Activated naive CD8-positive, alpha-beta T cell treated with anti-CD3 and anti-CD28 coated beads for 36 hours (primary cell): ENCODE data around the gene NRXN2. TPM values are rescaled to one million over a fixed set of nuclear protein-coding genes. Genes with fewer than 3 reads are reported as not detected.
"Not testable (repeated sequence)": the region's sequence is repeated elsewhere in the genome, so short reads cannot be mapped to it uniquely, and the experiment has no call there.

Experiments used
- DNase-seq: peaks from one replicate; pipeline ENCODE4 v3.0.0; 2021
- H3K27ac Mint-ChIP-seq: one replicate; pipeline ENCODE4 v1.8.0; 2022; ENCODE audit warnings: mild to moderate bottlenecking, moderate library complexity, mixed read lengths
- H3K27me3 Mint-ChIP-seq: one replicate; pipeline ENCODE4 v1.8.0; 2022; ENCODE audit warnings: mild to moderate bottlenecking, mixed read lengths
- H3K36me3 Mint-ChIP-seq: one replicate; pipeline ENCODE4 v1.8.0; 2021; ENCODE audit warnings: mild to moderate bottlenecking, mixed read lengths
- H3K4me1 Mint-ChIP-seq: one replicate; pipeline ENCODE4 v1.8.0; 2021; ENCODE audit warnings: mixed read lengths
- H3K4me3 Mint-ChIP-seq: one replicate; pipeline ENCODE4 v1.8.0; 2022; ENCODE audit warnings: mild to moderate bottlenecking, moderate library complexity, mixed read lengths
- H3K9me3 Mint-ChIP-seq: one replicate; pipeline ENCODE4 v1.8.0; 2022; ENCODE audit warnings: mixed read lengths
- total RNA-seq, 2 experiments: library from RNA; stranded (reverse); gene quantifications; one replicate each; pipeline ENCODE4 v1.2.3, GENCODE V29; 2021

The NRXN2 gene
- total RNA-seq, 2 experiments from 2014 or later = 0.20 to 0.58 TPM

GRCh38 chr11:64675450-64676260, 47.3 kb downstream of the NRXN2 start:
- Mint-ChIP-seq H3K4me1 (no peaks in the 10 kb centered on the region), H3K27ac (no peak overlapping the region), H3K27me3 (peaks cover 10% of the 10 kb centered on the region)

GRCh38 chr11:64674774-64675173, 48.2 kb downstream of the NRXN2 start:
- H3K4me3 Mint-ChIP-seq = no peak overlapping the region
- no peak for DNase-seq
- no peak overlapping the region for H3K27ac Mint-ChIP-seq
- H3K27me3 Mint-ChIP-seq = peaks cover 10% of the 10 kb centered on the region
- H3K9me3 Mint-ChIP-seq = no peaks in the 10 kb centered on the region
- H3K4me1 Mint-ChIP-seq = no peaks in the 10 kb centered on the region
- H3K36me3 Mint-ChIP-seq = no peaks in the 10 kb centered on the region

More at GRCh38 chr11:64675450-64676260, 47.3 kb downstream of the NRXN2 start:
- H3K9me3 Mint-ChIP-seq = no peaks in the 10 kb centered on the region
- no peaks in the 10 kb centered on the region for H3K36me3 Mint-ChIP-seq
- no peak for DNase-seq
- H3K4me3 Mint-ChIP-seq = no peak overlapping the region

- DNase-seq = no peak
- no peaks in the 10 kb centered on the region for H3K36me3 Mint-ChIP-seq
- H3K9me3 Mint-ChIP-seq = no peaks in the 10 kb centered on the region
- no peak overlapping the region for H3K4me3 Mint-ChIP-seq
- H3K4me1 Mint-ChIP-seq = no peaks in the 10 kb centered on the region
- H3K27ac Mint-ChIP-seq = no peak overlapping the region
- peaks cover 13% of the 10 kb centered on the region for H3K27me3 Mint-ChIP-seq
These were observed 49.7 kb downstream of the NRXN2 start for GRCh38 chr11:64673279-64673678.

GRCh38 chr11:64672875-64673274, 50.1 kb downstream of the NRXN2 start:
- no peak overlapping the region for H3K27ac Mint-ChIP-seq
- H3K36me3 Mint-ChIP-seq = no peaks in the 10 kb centered on the region
- H3K4me3 Mint-ChIP-seq = no peak overlapping the region
- no peaks in the 10 kb centered on the region for H3K9me3 Mint-ChIP-seq
- no peak for DNase-seq
- H3K4me1 Mint-ChIP-seq = no peaks in the 10 kb centered on the region
- H3K27me3 Mint-ChIP-seq = peaks cover 14% of the 10 kb centered on the region

GRCh38 chr11:64670975-64671374, 52.0 kb downstream of the NRXN2 start:
- H3K27ac Mint-ChIP-seq = no peak overlapping the region
- H3K4me3 Mint-ChIP-seq = no peak overlapping the region
- no peaks in the 10 kb centered on the region for H3K36me3 Mint-ChIP-seq
- no peaks in the 10 kb centered on the region for H3K9me3 Mint-ChIP-seq
- no peak for DNase-seq
- H3K27me3 Mint-ChIP-seq = peaks cover 13% of the 10 kb centered on the region
- H3K4me1 Mint-ChIP-seq = no peaks in the 10 kb centered on the region

- no peak overlapping the region for H3K4me3 Mint-ChIP-seq
- H3K27ac Mint-ChIP-seq = no peak overlapping the region
- no peaks in the 10 kb centered on the region for H3K9me3 Mint-ChIP-seq
- H3K27me3 Mint-ChIP-seq = peaks cover 9% of the 10 kb centered on the region
- no peaks in the 10 kb centered on the region for H3K36me3 Mint-ChIP-seq
- no peak for DNase-seq
- H3K4me1 Mint-ChIP-seq = no peaks in the 10 kb centered on the region
These were observed 55.7 kb downstream of the NRXN2 start for GRCh38 chr11:64667154-64667745.

GRCh38 chr11:64665411-64665821, 57.6 kb downstream of the NRXN2 start:
- H3K9me3 Mint-ChIP-seq = no peaks in the 10 kb centered on the region
- H3K27me3 Mint-ChIP-seq = peaks cover 4% of the 10 kb centered on the region
- no peak overlapping the region for H3K27ac Mint-ChIP-seq
- no peaks in the 10 kb centered on the region for H3K36me3 Mint-ChIP-seq
- H3K4me3 Mint-ChIP-seq = no peak overlapping the region
- DNase-seq = no peak
- H3K4me1 Mint-ChIP-seq = no peaks in the 10 kb centered on the region

- not testable (repeated sequence) for H3K9me3 Mint-ChIP-seq, H3K27me3 Mint-ChIP-seq, H3K4me3 Mint-ChIP-seq, H3K27ac Mint-ChIP-seq, DNase-seq, H3K4me1 Mint-ChIP-seq, H3K36me3 Mint-ChIP-seq
These were observed 58.6 kb downstream of the NRXN2 start for GRCh38 chr11:64664236-64664870.

GRCh38 chr11:64663656-64664055, 59.3 kb downstream of the NRXN2 start:
- no peaks in the 10 kb centered on the region for H3K4me1 Mint-ChIP-seq
- no peak overlapping the region for H3K27ac Mint-ChIP-seq

GRCh38 chr11:64661614-64662013, 61.4 kb downstream of the NRXN2 start:
- DNase-seq = no peak

More at GRCh38 chr11:64663656-64664055, 59.3 kb downstream of the NRXN2 start:
- Mint-ChIP-seq H3K36me3 (no peaks in the 10 kb centered on the region), H3K4me3 (no peak overlapping the region), H3K27me3 (peaks cover 4% of the 10 kb centered on the region), H3K9me3 (no peaks in the 10 kb centered on the region)
- no peak for DNase-seq

GRCh38 chr11:64661146-64661545, 61.9 kb downstream of the NRXN2 start:
- H3K4me1 Mint-ChIP-seq = no peaks in the 10 kb centered on the region

More at GRCh38 chr11:64661614-64662013, 61.4 kb downstream of the NRXN2 start:
- no peaks in the 10 kb centered on the region for H3K27me3 Mint-ChIP-seq
- H3K36me3 Mint-ChIP-seq = no peaks in the 10 kb centered on the region
- H3K4me3 Mint-ChIP-seq = no peak overlapping the region
- no peaks in the 10 kb centered on the region for H3K4me1 Mint-ChIP-seq
- H3K27ac Mint-ChIP-seq = no peak overlapping the region
- no peaks in the 10 kb centered on the region for H3K9me3 Mint-ChIP-seq

GRCh38 chr11:64660706-64661105, 62.3 kb downstream of the NRXN2 start:
- Mint-ChIP-seq H3K27ac (no peak overlapping the region), H3K36me3 (no peaks in the 10 kb centered on the region), H3K4me1 (no peaks in the 10 kb centered on the region), H3K4me3 (no peak overlapping the region), H3K9me3 (no peaks in the 10 kb centered on the region), H3K27me3 (no peaks in the 10 kb centered on the region)
- DNase-seq = no peak

More at GRCh38 chr11:64661146-64661545, 61.9 kb downstream of the NRXN2 start:
- DNase-seq = no peak
- Mint-ChIP-seq H3K27ac (no peak overlapping the region), H3K4me3 (no peak overlapping the region), H3K27me3 (no peaks in the 10 kb centered on the region), H3K9me3 (no peaks in the 10 kb centered on the region), H3K36me3 (no peaks in the 10 kb centered on the region)

GRCh38 chr11:64660205-64660604, 62.8 kb downstream of the NRXN2 start:
- Mint-ChIP-seq H3K9me3 (no peaks in the 10 kb centered on the region), H3K4me1 (no peaks in the 10 kb centered on the region), H3K36me3 (no peaks in the 10 kb centered on the region), H3K27me3 (no peaks in the 10 kb centered on the region), H3K4me3 (no peak overlapping the region), H3K27ac (no peak overlapping the region)
- no peak for DNase-seq

- Mint-ChIP-seq H3K36me3 (no peaks in the 10 kb centered on the region), H3K27me3 (no peaks in the 10 kb centered on the region), H3K4me3 (no peak overlapping the region), H3K4me1 (no peaks in the 10 kb centered on the region), H3K9me3 (no peaks in the 10 kb centered on the region), H3K27ac (no peak overlapping the region)
- no peak for DNase-seq
These were observed 63.4 kb downstream of the NRXN2 start for GRCh38 chr11:64659417-64660144.

- no peak overlapping the region for H3K4me3 Mint-ChIP-seq
- DNase-seq = no peak
- H3K4me1 Mint-ChIP-seq = no peaks in the 10 kb centered on the region
- no peaks in the 10 kb centered on the region for H3K27me3 Mint-ChIP-seq
- no peak overlapping the region for H3K27ac Mint-ChIP-seq
- H3K36me3 Mint-ChIP-seq = no peaks in the 10 kb centered on the region
- H3K9me3 Mint-ChIP-seq = no peaks in the 10 kb centered on the region
These were observed 64.7 kb downstream of the NRXN2 start for GRCh38 chr11:64658265-64658664.
